SK-N-SH (cell line): ENCODE results near the gene SAMM50. TPM values are rescaled to one million over a fixed set of nuclear protein-coding genes. Genes with fewer than 3 reads are reported as not detected.

Experiments
- CTCF ChIA-PET: fragments of 300-600, 350-600 bp; formaldehyde crosslinking; extraction: SDS; loops from one replicate; lab custom pipeline; 2021; lab: Yijun Ruan, JAX
- POLR2A ChIA-PET: fragments of 350-600 bp; sonication (Branson Sonifier 250); formaldehyde crosslinking; extraction: SDS; loops from one replicate; lab custom pipeline; 2020; ENCODE audit warnings: antibody characterized with exemption, inconsistent platforms; lab: Yijun Ruan, JAX
- DNase-seq: peaks from one replicate; pipeline ENCODE4 v3.0.0; 2012
- H2AFZ ChIP-seq: fragments of 200-600 bp; sonication (generic); 2 replicates; pipeline ENCODE4 v1.8.1; 2016; ENCODE audit warnings: antibody characterized with exemption, mild to moderate bottlenecking, low read depth
- H3F3A ChIP-seq: fragments of 200-600 bp; sonication (generic); replicated peaks from 2 replicates; pipeline ENCODE3; 2016; ENCODE audit warnings: antibody characterized with exemption, mild to moderate bottlenecking; ENCODE audit not compliant: insufficient read depth
- H3K27ac ChIP-seq, 2 experiments: fragments of 200-500 bp in 1 of 2; fragments of 200-600 bp in 1 of 2; sonication (Bioruptor generic) in 1 of 2; sonication (generic), shearing (Covaris generic) in 1 of 2; 2 replicates each; pipeline versions ENCODE4 v1.5.1 to v1.6.1; 2014 to 2016; ENCODE audit warnings: low read depth in 2 of 2, inconsistent platforms in 1 of 2, low read length in 1 of 2, mild to moderate bottlenecking in 1 of 2, mixed read lengths in 1 of 2
- H3K27me3 ChIP-seq: fragments of 200-600 bp; sonication (generic), shearing (Covaris generic); 2 replicates; pipeline ENCODE4 v1.6.1; 2016; ENCODE audit warnings: mixed run types; ENCODE audit not compliant: insufficient read depth
- H3K36me3 ChIP-seq, 2 experiments: fragments of 200-500 bp in 1 of 2; fragments of 200-600 bp in 1 of 2; sonication (Bioruptor generic) in 1 of 2; sonication (generic) in 1 of 2; replicated peaks in 1 of 2; 2 replicates each; pipeline versions ENCODE3 to v1.5.1; 2014 to 2016; ENCODE audit warnings: low read length in 1 of 2, mild to moderate bottlenecking in 1 of 2; ENCODE audit not compliant: insufficient read depth in 2 of 2, control insufficient read depth in 1 of 2
- H3K4me1 ChIP-seq, 2 experiments: fragments of 200-500 bp in 1 of 2; fragments of 200-600 bp in 1 of 2; sonication (Bioruptor generic) in 1 of 2; sonication (generic), shearing (Covaris generic) in 1 of 2; 2 replicates each; pipeline versions ENCODE4 v1.5.1 to v1.6.1; 2014 to 2016; ENCODE audit warnings: low read depth in 1 of 2, low read length in 1 of 2, mixed run types in 1 of 2; ENCODE audit not compliant: insufficient read depth in 2 of 2, control insufficient read depth in 1 of 2
- H3K4me2 ChIP-seq: fragments of 200-600 bp; sonication (generic), shearing (Covaris generic); 2 replicates; pipeline ENCODE4 v1.6.1; 2017; ENCODE audit warnings: mixed run types
- H3K4me3 ChIP-seq, 2 experiments: fragments of 200-500 bp in 1 of 2; fragments of 200-600 bp in 1 of 2; sonication (Bioruptor generic) in 1 of 2; sonication (generic), shearing (Covaris generic) in 1 of 2; 2 replicates each; pipeline versions ENCODE4 v1.5.1 to v1.8.1; 2014 to 2016; ENCODE audit warnings: low read depth in 2 of 2, inconsistent platforms in 1 of 2, low read length in 1 of 2, mild to moderate bottlenecking in 1 of 2, mixed read lengths in 1 of 2, moderate library complexity in 1 of 2
- H3K79me2 ChIP-seq: fragments of 200-600 bp; sonication (generic); 2 replicates; pipeline ENCODE4 v1.8.1; 2017; ENCODE audit warnings: mild to moderate bottlenecking; ENCODE audit not compliant: insufficient read depth
- H3K9ac ChIP-seq: fragments of 200-600 bp; sonication (generic); 2 replicates; pipeline ENCODE4 v1.6.1; 2017; ENCODE audit warnings: mixed run types
- H3K9me2 ChIP-seq: fragments of 200-600 bp; sonication (generic); 2 replicates; pipeline ENCODE4 v1.6.1; 2017; ENCODE audit warnings: mixed run types
- H3K9me3 ChIP-seq: fragments of 200-600 bp; sonication (generic); 2 replicates; pipeline ENCODE4 v1.6.1; 2017; ENCODE audit warnings: mixed run types, mild to moderate bottlenecking, moderate library complexity
- H4K20me1 ChIP-seq: fragments of 200-600 bp; sonication (generic); 2 replicates; pipeline ENCODE4 v1.6.1; 2017; ENCODE audit warnings: mild to moderate bottlenecking, mixed run types; ENCODE audit not compliant: insufficient read depth
- CHD2 ChIP-seq: fragments of 150-350 bp; IDR thresholded peaks from 2 replicates; pipeline ENCODE4 v1.6.1; 2018; ENCODE audit warnings: low read length; ENCODE audit not compliant: partially characterized antibody
- EP300 ChIP-seq, 2 experiments: IDR thresholded peaks; 2 replicates each; pipeline versions ENCODE4 v1.4.0 to v1.6.1; 2012; ENCODE audit warnings: borderline replicate concordance in 1 of 2, low read depth in 1 of 2, low read length in 1 of 2
- FOSL2 ChIP-seq: IDR thresholded peaks from 2 replicates; pipeline ENCODE4 v1.4.0; 2012; ENCODE audit warnings: low read depth, mild to moderate bottlenecking, moderate library complexity, borderline replicate concordance
- GABPA ChIP-seq: IDR thresholded peaks from 2 replicates; pipeline ENCODE4 v1.4.0; 2012; ENCODE audit warnings: low read depth, mild to moderate bottlenecking
- GATA2 ChIP-seq: sonication (generic); formaldehyde crosslinking; IDR thresholded peaks from 2 replicates; pipeline ENCODE4 v1.5.0; 2020; ENCODE audit warnings: mild to moderate bottlenecking, missing genetic modification reagents
- MAX ChIP-seq: IDR thresholded peaks from 2 replicates; pipeline ENCODE4 v1.4.0; 2012; ENCODE audit warnings: low read depth
- MEF2A ChIP-seq: IDR thresholded peaks from 2 replicates; pipeline ENCODE4 v1.4.0; 2012; ENCODE audit warnings: low read depth, borderline replicate concordance
- MXI1 ChIP-seq: IDR thresholded peaks from 2 replicates; pipeline ENCODE4 v1.6.1; 2012; ENCODE audit warnings: mild to moderate bottlenecking, low read depth, low read length, improper control_type of control experiment
- NRF1 ChIP-seq: IDR thresholded peaks from 2 replicates; pipeline ENCODE4 v1.6.1; 2012; ENCODE audit warnings: low read depth, mild to moderate bottlenecking, low read length
- PBX3 ChIP-seq: IDR thresholded peaks from 2 replicates; pipeline ENCODE4; 2012
- POLR2AphosphoS5 ChIP-seq: IDR thresholded peaks from 2 replicates; pipeline ENCODE4 v1.6.1; 2012; ENCODE audit warnings: low read depth, low read length
- RAD21 ChIP-seq: IDR thresholded peaks from 2 replicates; pipeline ENCODE4 v1.6.1; 2012; ENCODE audit warnings: mild to moderate bottlenecking, low read length
- RCOR1 ChIP-seq: fragments of 150-350 bp; IDR thresholded peaks from 2 replicates; pipeline ENCODE4 v1.6.1; 2017; ENCODE audit warnings: antibody characterized with exemption, low read length
- REST ChIP-seq: IDR thresholded peaks from 2 replicates; pipeline ENCODE4 v1.6.1; 2012; ENCODE audit warnings: mild to moderate bottlenecking, low read depth, low read length, moderate library complexity
- RXRA ChIP-seq: IDR thresholded peaks from 2 replicates; pipeline ENCODE4 v1.4.0; 2012; ENCODE audit warnings: low read depth, mild to moderate bottlenecking, borderline replicate concordance
- TEAD4 ChIP-seq: IDR thresholded peaks from 2 replicates; pipeline ENCODE4 v1.4.0; 2012; ENCODE audit warnings: mild to moderate bottlenecking, borderline replicate concordance; ENCODE audit not compliant: insufficient read depth
- USF1 ChIP-seq: IDR thresholded peaks from 2 replicates; pipeline ENCODE4 v1.4.0; 2012; ENCODE audit warnings: low read depth, borderline replicate concordance
- YY1 ChIP-seq: IDR thresholded peaks from 2 replicates; pipeline ENCODE4 v1.4.0; 2012; ENCODE audit warnings: low read depth, mild to moderate bottlenecking
- WGBS: methylation state at CpG from one replicate; pipeline ENCODE4 v1.1.6; 2017; ENCODE audit warnings: low lambda C conversion rate; 5-methylcytosine and 5-hydroxymethylcytosine counted together
- polyA plus RNA-seq, 3 experiments: library from polyadenylated mRNA; depleted of rRNA; stranded (reverse); fragments of >200 nt; gene quantifications; 2 replicates each; pipeline ENCODE4 v1.2.3, GENCODE V29; 2012

Gene SAMM50
- polyA plus RNA-seq, 1 of the 3 experiments (the other 2 are of a cell fraction): 49.6 TPM

GRCh38 chr22:43969989-43970755, 14.9 kb downstream of the SAMM50 start:
- H3K4me1 ChIP-seq: no peaks in the 10 kb centered on the region
- H4K20me1 ChIP-seq: 0 out of 2 replicates have a peak, but pooled peaks cover 7% of the 10 kb centered on the region
- peaks cover 24 to 75% of the 10 kb centered on the region in 2 experiments for H3K36me3 ChIP-seq
- H3K4me2 ChIP-seq: no peak overlapping the region
- no peak for DNase-seq
- ChIA-PET POLR2A (no interaction called here), CTCF (no interaction called here)
- H3K9me3 ChIP-seq: no peaks in the 10 kb centered on the region
- no peaks in the 10 kb centered on the region for H3F3A ChIP-seq
- H3K27me3 ChIP-seq: no peaks in the 10 kb centered on the region
- WGBS: 96% methylated on average over 6 of the region's 8 CpGs
- no peak overlapping the region for H3K4me3 ChIP-seq
- no peak overlapping the region for H3K27ac ChIP-seq
- no peak overlapping the region for H2AFZ ChIP-seq
- H3K9me2 ChIP-seq: no peaks in the 10 kb centered on the region
- H3K79me2 ChIP-seq: no peaks in the 10 kb centered on the region
- H3K9ac ChIP-seq: no peak overlapping the region
- no peak for TF ChIP-seq NRF1
- TF ChIP-seq MXI1: no peak
- TF ChIP-seq GABPA: no peak
- no peak for TF ChIP-seq YY1
- no peak for TF ChIP-seq GATA2 (CRISPR knock-in tag)
- no peak for TF ChIP-seq REST

- Histone ChIP-seq H3K4me2 (no peak overlapping the region), H3K79me2 (no peaks in the 10 kb centered on the region), H3K27ac (no peak overlapping the region), H4K20me1 (0 out of 2 replicates have a peak, but pooled peaks cover 7% of the 10 kb centered on the region), H3K27me3 (no peaks in the 10 kb centered on the region), H3K36me3 (peaks cover 17 to 79% of the 10 kb centered on the region in 2 experiments), H3K4me1 (no peaks in the 10 kb centered on the region), H3K9me2 (no peaks in the 10 kb centered on the region), H3K4me3 (no peak overlapping the region), H2AFZ (no peak overlapping the region), H3K9me3 (no peaks in the 10 kb centered on the region), H3K9ac (no peak overlapping the region), H3F3A (no peaks in the 10 kb centered on the region)
- 90% methylated on average over 7 of the region's 8 CpGs for WGBS
- DNase-seq: no peak
- ChIA-PET CTCF (no interaction called here), POLR2A (no interaction called here)
- TF ChIP-seq CHD2 (no peak), MXI1 (no peak), REST (no peak), TEAD4 (no peak), RAD21 (no peak), USF1 (no peak), MEF2A (no peak), RXRA (no peak), POLR2AphosphoS5 (no peak), FOSL2 (no peak), PBX3 (no peak), RCOR1 (no peak), EP300 (IDR thresholded peaks at IDR 0.05; ENCODE audit: borderline replicate concordance in 1 of 2, low read depth in 1 of 2, low read length in 1 of 2) (no peak), MAX (no peak), GATA2 (CRISPR knock-in tag) (no peak)
These were observed 15.9 kb downstream of the SAMM50 start for GRCh38 chr22:43971112-43971511.
